ENCODE data around the gene TBC1D4. TPM values are rescaled to one million over a fixed set of nuclear protein-coding genes. Genes with fewer than 3 reads are reported as not detected.
"Not testable (repeated sequence)": the region's sequence is repeated elsewhere in the genome, so short reads cannot be mapped to it uniquely, and the experiment has no call there.

The TBC1D4 gene
- total RNA-seq, 1 donor from 2014 or later, result 84.9 TPM

DNA sequence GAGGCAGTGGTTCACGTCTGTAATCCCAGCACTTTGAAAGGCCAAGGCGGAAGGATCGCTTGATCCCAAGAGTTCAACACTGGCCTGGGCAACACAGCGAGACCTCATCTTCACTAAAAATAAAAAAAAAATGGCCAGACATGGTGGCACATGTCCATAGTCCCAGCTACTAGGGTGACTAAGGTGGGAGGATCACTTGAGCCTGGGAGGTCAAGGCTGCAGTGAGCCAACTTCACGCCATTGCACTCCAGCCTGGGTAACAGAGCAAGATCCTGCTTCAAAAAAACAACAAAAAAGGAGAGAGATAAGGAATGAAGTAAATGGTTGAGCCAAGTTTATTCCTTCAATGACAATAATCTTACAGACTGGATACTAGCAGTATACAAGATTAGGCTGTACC lies 21.3 kb downstream of the TBC1D4 start:
- DNase-seq (ENCODE audit: low spot score), result no peak
- intact Hi-C loops (cut with DNase I), result no loop called here

- intact Hi-C loops (cut with DNase I), result no loop called here
- no peak for DNase-seq (ENCODE audit: low spot score)
Observed at GRCh38 chr13:75458696-75459422, 23.1 kb downstream of the TBC1D4 start.

DNA sequence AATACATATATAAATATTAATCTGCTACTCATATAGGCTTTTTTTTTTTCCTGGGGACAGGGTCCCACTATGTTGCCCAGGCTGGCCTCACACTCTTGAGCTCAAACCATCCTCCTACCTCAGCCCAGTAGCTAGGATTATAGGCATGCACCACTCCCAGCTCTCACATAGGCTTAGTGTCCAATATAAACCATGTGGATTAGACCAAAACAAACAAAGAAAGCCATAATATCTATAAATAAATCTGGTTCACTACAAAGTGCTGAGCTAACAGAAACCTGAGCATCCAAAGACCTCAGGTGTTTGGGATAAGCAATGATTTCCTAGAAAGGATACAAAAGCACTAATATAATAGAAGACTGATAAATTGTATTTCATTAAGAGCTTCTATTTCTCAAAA lies 26.0 kb downstream of the TBC1D4 start:
- intact Hi-C loops (cut with DNase I), result no loop called here
- no peak for DNase-seq (ENCODE audit: low spot score)

DNA sequence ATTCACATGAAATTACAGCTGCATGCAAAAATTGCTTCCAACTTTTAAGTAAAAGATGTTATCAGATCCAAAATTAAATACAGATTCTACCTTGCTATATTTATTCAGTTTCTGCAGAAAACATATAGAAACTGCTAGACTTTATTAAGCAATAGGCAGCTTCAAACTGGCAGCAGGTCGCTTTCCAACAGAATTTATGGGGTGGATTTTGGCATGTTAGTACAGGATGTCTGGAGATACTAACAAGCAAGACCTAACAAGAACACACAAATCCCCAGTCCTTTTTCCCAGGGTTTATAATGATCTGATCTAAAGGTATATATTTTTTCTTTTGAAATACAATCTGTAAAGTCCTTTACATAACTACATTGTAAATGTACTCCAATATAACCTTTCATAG lies 27.5 kb downstream of the TBC1D4 start:
- intact Hi-C loops (cut with DNase I), result no loop called here
- no peak for DNase-seq (ENCODE audit: low spot score)

GRCh38 chr13:75452564-75452963 lies 29.4 kb downstream of the TBC1D4 start:
- no peak for DNase-seq (ENCODE audit: low spot score)
- intact Hi-C loops (cut with DNase I), result no loop called here

DNA sequence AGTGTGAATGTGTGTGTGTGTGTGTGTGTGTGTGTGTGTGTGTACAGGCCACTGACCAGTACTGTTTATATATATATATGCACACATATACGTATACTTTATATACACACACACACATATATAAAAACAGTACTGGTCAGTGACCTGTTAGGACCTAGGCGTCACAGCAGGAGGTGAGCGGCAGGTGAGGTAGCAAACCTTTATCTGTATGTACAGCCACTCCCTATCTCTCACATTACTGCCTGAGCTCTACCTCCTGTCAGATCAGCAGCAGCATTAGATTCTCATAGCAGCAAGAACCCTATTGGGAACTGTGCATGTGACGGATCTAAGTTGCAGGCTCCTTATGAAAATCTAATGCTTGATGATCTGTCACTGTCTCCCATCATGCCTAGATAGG lies 34.5 kb downstream of the TBC1D4 start:
- DNase-seq (ENCODE audit: low spot score), result no peak
- intact Hi-C loops (cut with DNase I), result no loop called here

- DNase-seq (ENCODE audit: low spot score), result no peak
Observed at GRCh38 chr13:75446874-75447273, 35.1 kb downstream of the TBC1D4 start.

GRCh38 chr13:75445717-75446499 lies 36.1 kb downstream of the TBC1D4 start:
- DNase-seq (ENCODE audit: low spot score), result no peak
- intact Hi-C loops (cut with DNase I), result no loop called here

More at GRCh38 chr13:75446874-75447273, 35.1 kb downstream of the TBC1D4 start:
- intact Hi-C loops (cut with DNase I), result no loop called here

- intact Hi-C loops (cut with DNase I), result no loop called here
Observed at GRCh38 chr13:75444016-75444415, 38.0 kb downstream of the TBC1D4 start.

DNA sequence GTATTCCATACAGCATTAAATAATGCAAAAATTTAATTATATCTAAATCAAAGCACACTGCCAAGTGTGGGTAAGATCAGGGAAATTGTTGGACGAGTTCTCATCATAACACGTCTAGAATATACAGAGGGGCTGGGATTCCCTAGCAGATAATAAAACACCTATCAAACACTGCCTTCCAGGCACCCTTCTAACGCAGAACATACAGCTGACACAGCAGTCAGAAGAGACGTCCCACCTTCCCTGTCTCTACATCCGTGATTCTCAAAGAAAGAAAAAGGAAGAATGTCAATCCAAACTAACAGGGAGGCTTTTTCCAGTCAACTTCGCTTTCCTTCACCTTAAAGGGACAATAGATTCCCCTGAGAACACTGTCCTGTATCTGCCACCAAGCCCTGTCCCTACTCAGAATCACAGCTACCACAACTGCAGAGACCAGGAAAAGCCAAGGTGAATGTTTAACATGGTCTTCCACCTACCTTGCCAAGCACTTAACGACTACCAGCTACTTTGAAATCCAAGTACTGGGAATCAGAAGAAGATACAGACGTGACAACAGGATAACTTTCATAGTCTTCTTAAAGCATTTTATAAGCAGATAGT lies 38.5 kb downstream of the TBC1D4 start:
- DNase-seq (ENCODE audit: low spot score), result no peak
- intact Hi-C loops (cut with DNase I), result no loop called here

More at GRCh38 chr13:75444016-75444415, 38.0 kb downstream of the TBC1D4 start:
- no peak for DNase-seq (ENCODE audit: low spot score)

DNA sequence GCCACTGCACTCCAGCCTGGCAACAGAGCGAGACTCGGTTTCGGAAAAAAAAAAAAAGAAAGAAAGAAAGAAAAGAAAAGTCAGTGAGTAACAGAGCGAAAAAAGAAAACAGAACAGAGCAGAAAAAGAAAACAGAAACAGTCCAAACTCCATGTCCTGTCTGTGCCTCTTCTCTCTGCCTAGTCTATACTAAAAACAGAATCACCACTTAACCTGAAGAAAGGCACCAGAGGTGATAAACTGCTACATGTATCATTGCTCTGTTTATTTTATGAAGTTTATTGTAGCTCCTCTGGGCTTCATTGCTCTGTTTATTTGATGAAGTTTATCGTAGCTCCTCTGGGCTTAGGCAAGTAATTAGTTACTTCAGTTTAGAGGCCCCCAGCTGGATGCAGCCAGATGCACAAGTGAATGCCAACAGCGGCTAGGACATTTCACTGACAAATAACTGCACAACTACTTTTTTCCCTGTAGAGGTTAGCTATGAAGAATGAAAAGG lies 39.2 kb downstream of the TBC1D4 start:
- no peak for DNase-seq (ENCODE audit: low spot score)
- intact Hi-C loops (cut with DNase I), result no loop called here

DNA sequence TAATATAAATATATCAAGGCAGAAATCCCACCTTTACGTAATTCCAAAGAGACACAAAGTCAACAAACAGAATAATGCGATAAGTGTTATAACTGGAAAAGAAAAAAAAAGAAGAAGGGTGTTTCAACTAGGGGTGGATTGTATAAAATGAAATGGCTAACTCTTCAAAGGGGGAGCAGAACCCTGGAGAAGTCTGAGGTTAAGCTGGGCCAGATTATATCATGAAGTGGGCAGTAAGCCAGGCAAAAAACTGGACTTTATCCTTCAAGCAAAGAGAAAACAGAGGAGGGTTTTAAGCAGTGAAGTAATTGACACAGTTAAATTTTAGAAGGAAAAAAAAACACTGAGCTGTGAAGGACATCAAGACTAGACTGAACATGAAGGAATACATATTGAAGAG lies 41.9 kb downstream of the TBC1D4 start:
- no peak for DNase-seq (ENCODE audit: low spot score)
- intact Hi-C loops (cut with DNase I), result no loop called here

GRCh38 chr13:75437582-75438318 lies 44.2 kb downstream of the TBC1D4 start:
- no peak for DNase-seq (ENCODE audit: low spot score)
- intact Hi-C loops (cut with DNase I), result no loop called here

- not testable (repeated sequence) for DNase-seq (ENCODE audit: low spot score)
- intact Hi-C loops (cut with DNase I), result loop anchor here (5.0 kb wide), 1 partner anchor 43 kb away; no protein-coding TSS in a partner anchor
Observed at GRCh38 chr13:75434126-75434525, 47.8 kb downstream of the TBC1D4 start.

DNA sequence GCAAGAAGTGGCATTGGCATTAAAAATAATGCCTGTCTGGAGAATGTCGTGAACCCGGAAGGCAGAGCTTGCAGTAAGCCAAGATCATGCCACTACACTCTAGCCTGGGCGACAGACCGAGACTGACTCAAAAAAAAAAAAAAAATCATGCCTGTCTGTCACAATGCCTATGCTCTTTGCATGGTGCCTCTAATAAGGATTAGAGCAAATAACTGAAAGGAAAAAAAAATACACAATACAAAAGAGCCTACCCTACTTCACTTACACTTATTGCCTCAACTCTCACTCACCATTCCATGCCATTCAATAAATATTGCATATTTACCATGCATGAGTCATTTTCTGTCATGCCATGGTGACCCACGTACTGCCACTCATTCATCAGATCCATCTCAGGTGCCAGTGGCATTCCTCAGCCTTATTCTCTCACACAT lies 49.1 kb downstream of the TBC1D4 start:
- intact Hi-C loops (cut with DNase I), result loop anchor here (5.0 kb wide), 1 partner anchor 44 kb away; no protein-coding TSS in a partner anchor
- no peak for DNase-seq (ENCODE audit: low spot score)

GRCh38 chr13:75432045-75432444 lies 49.9 kb downstream of the TBC1D4 start:
- intact Hi-C loops (cut with DNase I), result loop anchor here (5.0 kb wide), 1 partner anchor 45 kb away; no protein-coding TSS in a partner anchor
- no peak for DNase-seq (ENCODE audit: low spot score)

- DNase-seq (ENCODE audit: low spot score), result no peak
- intact Hi-C loops (cut with DNase I), result loop anchor here (5.0 kb wide), 1 partner anchor 47 kb away; no protein-coding TSS in a partner anchor
Observed at GRCh38 chr13:75430436-75431209, 51.3 kb downstream of the TBC1D4 start.

GRCh38 chr13:75426421-75426820 lies 55.5 kb downstream of the TBC1D4 start:
- DNase-seq (ENCODE audit: low spot score), result no peak
- intact Hi-C loops (cut with DNase I), result no loop called here

Data from cardiac septum (tissue), 1 donor.